OCI-LY3 (cell line): ENCODE results near the gene CALHM2.

Source experiments
- H2AFZ ChIP-seq: fragments of 200-600, 300-600 bp; shearing (Covaris generic); 2 replicates; pipeline ENCODE4 v1.6.0; 2014; ENCODE audit warnings: antibody characterized with exemption, low read depth, low read length
- H3K27ac ChIP-seq: fragments of 200-600, 300-600 bp; sonication (generic); 2 replicates; pipeline ENCODE4 v1.5.1; 2014; ENCODE audit warnings: mild to moderate bottlenecking, low read length, moderate library complexity, mixed read lengths
- H3K27me3 ChIP-seq: fragments of 200-600, 300-600 bp; sonication (generic); 2 replicates; pipeline ENCODE4 v1.6.1; 2014; ENCODE audit warnings: low read depth, low read length, mixed read lengths
- H3K36me3 ChIP-seq: fragments of 200-600, 300-600 bp; sonication (generic); replicated peaks from 2 replicates; pipeline ENCODE3; 2014; ENCODE audit warnings: low read depth, low read length, mixed read lengths
- H3K4me1 ChIP-seq: fragments of 300-600, 200-600 bp; sonication (generic); 2 replicates; pipeline ENCODE4 v1.6.1; 2014; ENCODE audit warnings: low read length, mixed read lengths
- H3K4me2 ChIP-seq: fragments of 200-600, 300-600 bp; sonication (generic); 2 replicates; pipeline ENCODE4 v1.6.1; 2014; ENCODE audit warnings: low read length, mixed read lengths
- H3K4me3 ChIP-seq: fragments of 300-600, 200-600 bp; sonication (generic); 2 replicates; pipeline ENCODE4 v1.5.1; 2014; ENCODE audit warnings: antibody characterized with exemption, mild to moderate bottlenecking, low read length, moderate library complexity
- H3K79me2 ChIP-seq: fragments of 300-600, 200-600 bp; shearing (Covaris generic); 2 replicates; pipeline ENCODE4 v1.6.1; 2014; ENCODE audit warnings: mild to moderate bottlenecking, low read length, mixed read lengths
- H3K9ac ChIP-seq: fragments of 300-600, 200-600 bp; shearing (Covaris generic); 2 replicates; pipeline ENCODE4 v1.6.0; 2014; ENCODE audit warnings: mild to moderate bottlenecking, low read length, moderate library complexity
- H3K9me3 ChIP-seq: fragments of 200-600, 300-600 bp; shearing (Covaris generic); 2 replicates; pipeline ENCODE4 v1.6.1; 2014; ENCODE audit warnings: low read length, mixed read lengths; ENCODE audit not compliant: insufficient read depth
- H4K20me1 ChIP-seq: fragments of 200-600, 300-600 bp; sonication (generic); 2 replicates; pipeline ENCODE4 v1.6.1; 2016; ENCODE audit warnings: low read length, mixed read lengths; ENCODE audit not compliant: insufficient read depth
- EZH2phosphoT487 ChIP-seq: fragments of 200-600 bp; shearing (Covaris generic); IDR thresholded peaks from 2 replicates; pipeline ENCODE4 v1.6.1; 2018; ENCODE audit warnings: antibody characterized with exemption, mixed run types, low read depth
- TF ChIP-seq, protein P1 (sequence below): fragments of 200-600, 300-600 bp; sonication (generic); IDR thresholded peaks from 2 replicates; pipeline ENCODE4 v1.5.1; 2014; ENCODE audit warnings: antibody characterized with exemption, low read length, low read depth

CALHM2 gene

DNA sequence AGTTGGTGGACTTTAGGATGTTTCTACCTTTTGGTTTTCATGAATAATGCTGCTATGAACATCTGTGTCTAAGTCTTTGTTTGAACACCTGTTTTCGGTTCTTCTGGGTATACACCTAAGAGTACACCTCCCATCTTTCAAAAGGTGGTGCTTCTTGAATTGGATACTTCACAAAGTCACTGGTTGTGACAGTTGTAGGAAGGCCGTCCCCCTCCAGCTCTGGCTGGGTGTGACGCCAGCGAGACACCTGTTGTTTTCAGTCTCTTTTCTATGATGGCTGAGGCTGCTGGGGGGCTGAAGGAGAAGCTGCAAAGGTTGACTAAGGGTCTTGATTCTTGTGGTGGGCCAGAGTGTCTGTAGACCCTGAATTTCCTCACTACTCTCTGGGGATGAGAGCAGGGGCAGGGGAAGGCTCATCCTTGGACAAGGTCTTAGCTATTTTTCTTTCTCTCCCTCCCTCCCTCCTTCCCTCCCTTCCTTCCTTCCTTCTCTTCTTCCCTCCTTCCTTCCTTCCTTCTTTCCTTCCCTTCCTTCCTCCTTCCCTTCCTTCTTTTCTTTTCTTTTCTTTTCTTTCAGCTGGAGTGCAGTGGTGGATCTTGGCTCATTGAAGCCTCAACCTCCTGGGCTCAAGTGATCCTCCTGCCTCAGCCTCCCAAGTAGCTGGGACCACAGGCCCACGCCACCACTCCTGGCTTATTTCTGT, 46.9 kb upstream of the CALHM2 start:
- peaks cover 28% of the 10 kb centered on the region for H3K27me3 ChIP-seq

DNA sequence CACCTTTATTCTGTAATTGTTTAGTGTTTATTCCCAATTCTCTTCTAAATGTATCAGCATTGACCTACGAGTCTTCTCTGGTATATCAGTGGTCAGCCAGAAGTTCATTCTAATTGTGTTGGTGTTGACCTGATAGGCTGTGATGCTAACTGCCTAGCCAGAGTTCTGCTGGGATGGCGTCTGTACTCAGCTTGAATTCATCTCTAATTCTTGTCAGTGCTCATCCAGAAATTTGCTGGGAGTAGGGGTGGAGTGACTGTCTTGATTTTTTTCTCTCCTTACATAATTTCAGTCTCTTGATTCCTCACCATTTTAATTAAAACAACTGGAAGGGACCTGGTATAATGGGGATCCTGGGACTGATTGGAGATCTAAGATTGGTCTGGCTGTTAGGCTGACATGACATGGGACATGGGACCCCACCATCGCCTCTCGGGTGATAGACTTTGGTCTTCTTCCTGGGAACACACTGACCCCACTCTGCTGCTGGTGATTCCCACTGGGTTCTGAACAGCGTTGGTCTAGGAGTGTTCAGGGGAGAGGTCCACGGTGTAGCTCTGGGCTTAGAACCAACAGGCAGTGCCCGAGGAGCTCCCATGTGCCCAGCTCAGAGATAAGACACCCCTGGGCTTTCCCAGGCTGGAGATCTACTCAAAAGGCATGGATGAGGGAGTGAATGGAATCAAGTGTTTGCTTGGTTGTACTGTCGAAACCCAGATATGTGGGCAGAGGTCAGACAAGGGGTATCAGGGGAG, 45.2 kb upstream of the CALHM2 start:
- Histone ChIP-seq H3K9ac (no peak overlapping the region), H3K9me3 (no peaks in the 10 kb centered on the region), H3K4me1 (0 out of 2 replicates have a peak, but pooled peaks cover 3% of the 10 kb centered on the region), H3K4me3 (no peak overlapping the region), H3K4me2 (no peak overlapping the region), H3K27me3 (peaks cover 40% of the 10 kb centered on the region), H4K20me1 (no peaks in the 10 kb centered on the region), H3K36me3 (no peaks in the 10 kb centered on the region), H2AFZ (no peak overlapping the region), H3K79me2 (no peaks in the 10 kb centered on the region), H3K27ac (no peak overlapping the region)
- TF ChIP-seq, protein P1, sequence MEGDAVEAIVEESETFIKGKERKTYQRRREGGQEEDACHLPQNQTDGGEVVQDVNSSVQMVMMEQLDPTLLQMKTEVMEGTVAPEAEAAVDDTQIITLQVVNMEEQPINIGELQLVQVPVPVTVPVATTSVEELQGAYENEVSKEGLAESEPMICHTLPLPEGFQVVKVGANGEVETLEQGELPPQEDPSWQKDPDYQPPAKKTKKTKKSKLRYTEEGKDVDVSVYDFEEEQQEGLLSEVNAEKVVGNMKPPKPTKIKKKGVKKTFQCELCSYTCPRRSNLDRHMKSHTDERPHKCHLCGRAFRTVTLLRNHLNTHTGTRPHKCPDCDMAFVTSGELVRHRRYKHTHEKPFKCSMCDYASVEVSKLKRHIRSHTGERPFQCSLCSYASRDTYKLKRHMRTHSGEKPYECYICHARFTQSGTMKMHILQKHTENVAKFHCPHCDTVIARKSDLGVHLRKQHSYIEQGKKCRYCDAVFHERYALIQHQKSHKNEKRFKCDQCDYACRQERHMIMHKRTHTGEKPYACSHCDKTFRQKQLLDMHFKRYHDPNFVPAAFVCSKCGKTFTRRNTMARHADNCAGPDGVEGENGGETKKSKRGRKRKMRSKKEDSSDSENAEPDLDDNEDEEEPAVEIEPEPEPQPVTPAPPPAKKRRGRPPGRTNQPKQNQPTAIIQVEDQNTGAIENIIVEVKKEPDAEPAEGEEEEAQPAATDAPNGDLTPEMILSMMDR: no peak
- no peak for TF ChIP-seq EZH2phosphoT487

More for the DNA sequence above, 46.9 kb upstream of the CALHM2 start:
- Histone ChIP-seq H3K4me3 (no peak overlapping the region), H3K4me1 (no peaks in the 10 kb centered on the region), H3K79me2 (no peaks in the 10 kb centered on the region), H3K9me3 (no peaks in the 10 kb centered on the region), H4K20me1 (no peaks in the 10 kb centered on the region), H3K9ac (no peak overlapping the region), H3K27ac (no peak overlapping the region), H3K4me2 (no peak overlapping the region), H2AFZ (no peak overlapping the region), H3K36me3 (no peaks in the 10 kb centered on the region)
- TF ChIP-seq EZH2phosphoT487: no peak
- TF ChIP-seq, protein P1: no peak

DNA sequence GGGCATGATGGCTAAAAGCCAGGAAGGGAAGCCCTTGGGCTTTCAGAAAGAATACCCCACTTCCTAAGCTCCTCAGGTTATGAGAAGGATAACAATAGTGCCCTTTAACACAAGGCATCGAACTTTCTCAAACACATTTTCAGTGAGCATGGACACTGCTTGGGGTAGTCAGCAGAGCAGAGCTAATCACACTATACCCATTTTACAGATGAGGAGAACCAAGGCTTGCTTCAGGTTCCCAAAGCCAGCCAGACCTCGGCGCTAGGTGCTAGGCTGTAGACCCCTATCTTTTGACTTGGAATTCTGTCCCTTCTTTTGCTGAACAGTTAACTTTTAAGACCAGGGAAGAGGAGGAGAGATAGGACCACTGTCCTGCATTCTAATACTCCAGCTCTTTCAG, 43.2 kb upstream of the CALHM2 start:
- H3K79me2 ChIP-seq: no peaks in the 10 kb centered on the region
- H2AFZ ChIP-seq: no peak overlapping the region
- no peak overlapping the region for H3K27ac ChIP-seq
- peaks cover 42% of the 10 kb centered on the region for H3K27me3 ChIP-seq
- TF ChIP-seq, protein P1: no peak
- no peak for TF ChIP-seq EZH2phosphoT487
- H3K4me3 ChIP-seq: no peak overlapping the region
- no peaks in the 10 kb centered on the region for H3K9me3 ChIP-seq
- H3K4me2 ChIP-seq: no peak overlapping the region
- H3K4me1 ChIP-seq: 0 out of 2 replicates have a peak, but pooled peaks cover 3% of the 10 kb centered on the region
- H3K36me3 ChIP-seq: no peaks in the 10 kb centered on the region
- no peak overlapping the region for H3K9ac ChIP-seq
- H4K20me1 ChIP-seq: no peaks in the 10 kb centered on the region
